ENCODE data around the gene CHD9NB. TPM values are rescaled to one million over a fixed set of nuclear protein-coding genes. Genes with fewer than 3 reads are reported as not detected.

Gene CHD9NB
- 0.72 and 1.6 TPM in 2 replicates for total RNA-seq (2014; rRNA removed; shearing (Covaris generic))

DNA sequence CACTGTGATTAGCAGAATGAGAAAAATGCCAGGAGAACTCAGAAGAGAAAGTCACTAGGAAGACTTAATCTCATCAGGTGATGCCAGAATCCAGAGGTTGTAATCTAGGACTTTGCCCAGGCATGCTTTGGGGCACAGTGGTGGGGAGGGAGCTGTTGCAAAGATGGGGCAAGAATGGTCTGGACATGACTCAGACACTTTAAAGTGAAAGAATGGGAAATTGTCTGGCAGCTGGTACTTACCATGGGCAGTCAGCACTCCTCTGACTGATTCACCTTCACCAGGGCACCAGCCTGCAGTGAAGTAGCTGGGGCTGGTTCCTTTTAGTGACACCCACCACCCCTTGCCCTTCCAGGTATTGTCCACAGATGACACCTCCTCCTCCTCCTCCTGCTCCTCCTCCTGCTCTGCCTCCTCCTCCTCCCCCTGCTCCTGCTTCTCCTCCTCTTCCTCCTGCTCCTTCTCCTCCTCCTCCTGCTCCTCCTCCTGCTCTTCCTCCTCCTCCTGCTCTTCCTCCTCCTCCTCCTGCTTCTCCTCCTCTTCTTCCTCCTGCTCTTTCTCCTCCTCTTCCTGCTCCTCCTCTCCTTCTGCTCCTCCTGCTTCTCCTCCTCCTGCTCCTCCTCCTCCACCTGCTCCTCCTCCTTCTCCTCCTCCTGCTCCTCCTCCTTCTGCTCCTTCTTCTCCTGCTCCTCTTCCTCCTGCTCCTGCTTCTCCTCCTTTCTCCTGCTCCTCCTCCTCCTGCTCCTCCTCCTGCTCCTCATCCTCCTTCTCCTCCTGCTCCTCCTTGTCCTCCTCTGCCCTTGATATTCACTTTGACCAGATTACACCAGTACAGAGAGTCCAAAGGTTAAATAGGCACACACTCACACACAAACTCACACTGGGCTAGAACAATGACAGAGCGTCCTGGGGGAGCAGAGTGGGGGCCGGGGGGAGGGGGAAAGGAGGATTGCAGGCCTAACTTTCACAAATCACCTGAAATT is at the start of gene CHD9NB:
TSS of gene CHD9NB (minus strand) at position 379 of the 983 bp plus-strand sequence. CDS start 8,739 bp downstream, outside the sequence.
- DNase-seq (ENCODE audit: low spot score): peak; percentile 92

GRCh38 chr16:53100889-53101288 is 48.2 kb upstream of the CHD9NB start:
- DNase-seq (ENCODE audit: low spot score): no peak

DNA sequence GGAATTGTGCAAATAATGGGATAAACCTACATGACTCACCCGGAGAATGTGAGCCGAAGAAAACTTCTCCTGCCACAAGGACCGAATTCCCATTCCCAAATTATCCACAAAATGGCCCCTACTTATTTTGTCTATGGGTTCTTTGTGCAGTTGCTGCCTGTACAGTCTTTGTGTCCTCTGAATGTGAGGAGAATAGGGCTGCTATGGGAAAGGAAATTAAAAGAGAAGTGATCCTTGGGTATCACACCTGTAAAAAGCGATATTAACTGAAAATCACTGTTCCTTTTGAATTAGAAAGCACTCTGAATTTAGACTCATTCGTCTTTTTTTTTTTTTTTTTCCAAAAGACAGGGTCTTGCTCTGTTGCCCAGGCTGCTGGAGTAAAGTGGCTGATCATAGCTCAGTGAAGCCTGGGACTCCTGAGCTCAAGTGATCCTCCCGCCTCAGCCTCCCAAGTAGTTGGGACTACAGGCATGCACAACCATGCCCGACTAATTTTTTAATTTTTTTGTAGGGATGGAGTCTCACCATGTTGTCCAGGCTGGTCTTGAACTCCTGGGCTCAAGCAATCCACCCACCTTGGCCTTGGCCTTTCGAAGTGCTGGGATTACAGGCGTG is 47.5 kb upstream of the CHD9NB start:
- DNase-seq (ENCODE audit: low spot score): no peak

- DNase-seq (ENCODE audit: low spot score): peak; percentile 95
Measured at GRCh38 chr16:53099318-53100130, 46.8 kb upstream of the CHD9NB start.

DNA sequence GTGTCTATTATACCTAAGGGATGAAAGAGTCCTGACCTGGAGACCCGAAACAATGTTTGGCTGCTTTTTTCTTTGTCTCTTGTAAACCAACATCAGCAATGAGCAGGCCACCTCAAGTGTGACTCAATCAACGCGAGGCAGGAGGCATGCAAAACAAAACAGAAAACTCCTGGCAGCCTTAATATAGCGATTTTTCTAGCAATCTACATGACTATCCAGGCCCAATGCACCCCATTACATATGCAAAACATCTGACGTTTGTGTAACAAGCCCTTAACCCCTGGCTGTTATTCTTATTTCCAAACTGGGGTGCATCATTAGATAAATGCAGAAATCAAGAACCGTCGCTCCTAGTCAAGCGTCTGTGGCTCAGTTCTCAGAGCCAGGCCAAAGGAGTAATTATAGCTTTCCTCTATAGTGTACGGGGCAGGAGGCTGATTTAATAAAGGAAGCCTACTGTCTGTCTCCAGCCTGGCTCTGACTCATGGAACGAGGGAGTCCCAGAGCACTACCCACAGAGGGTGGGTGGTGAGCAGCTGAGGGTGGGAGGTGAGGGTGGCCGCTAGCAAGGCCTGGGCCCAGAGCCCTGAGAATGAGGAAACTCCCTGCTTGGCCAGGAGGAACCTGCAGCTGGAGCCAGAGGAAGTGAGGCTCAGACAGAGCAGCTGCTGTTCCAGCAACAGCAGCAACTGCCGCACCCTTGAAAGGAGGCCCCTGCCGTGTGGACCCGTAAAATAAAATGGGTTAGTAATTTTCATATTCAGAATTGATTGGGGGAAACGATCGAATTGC is 46.0 kb upstream of the CHD9NB start:
- DNase-seq (ENCODE audit: low spot score): peak; percentile 92

DNA sequence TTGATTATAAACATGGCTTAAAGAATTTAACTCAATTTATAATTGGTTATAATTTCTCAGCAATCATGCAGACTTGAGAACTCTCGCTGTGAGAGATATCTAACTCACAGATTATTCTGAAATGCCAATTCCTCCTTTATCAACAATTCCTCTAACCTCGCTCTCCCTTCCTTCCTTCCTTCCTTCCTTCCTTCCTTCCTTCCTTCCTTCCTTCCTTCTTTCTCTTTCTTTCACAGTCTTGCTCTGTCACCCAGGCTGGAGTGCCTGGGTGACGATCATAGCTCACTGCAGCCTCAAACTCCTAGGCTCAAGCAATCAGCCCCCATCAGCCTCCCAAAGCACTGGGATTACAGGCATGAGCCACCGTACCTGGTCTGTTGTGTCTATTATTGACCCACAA is 44.5 kb upstream of the CHD9NB start:
- DNase-seq (ENCODE audit: low spot score): no peak

DNA sequence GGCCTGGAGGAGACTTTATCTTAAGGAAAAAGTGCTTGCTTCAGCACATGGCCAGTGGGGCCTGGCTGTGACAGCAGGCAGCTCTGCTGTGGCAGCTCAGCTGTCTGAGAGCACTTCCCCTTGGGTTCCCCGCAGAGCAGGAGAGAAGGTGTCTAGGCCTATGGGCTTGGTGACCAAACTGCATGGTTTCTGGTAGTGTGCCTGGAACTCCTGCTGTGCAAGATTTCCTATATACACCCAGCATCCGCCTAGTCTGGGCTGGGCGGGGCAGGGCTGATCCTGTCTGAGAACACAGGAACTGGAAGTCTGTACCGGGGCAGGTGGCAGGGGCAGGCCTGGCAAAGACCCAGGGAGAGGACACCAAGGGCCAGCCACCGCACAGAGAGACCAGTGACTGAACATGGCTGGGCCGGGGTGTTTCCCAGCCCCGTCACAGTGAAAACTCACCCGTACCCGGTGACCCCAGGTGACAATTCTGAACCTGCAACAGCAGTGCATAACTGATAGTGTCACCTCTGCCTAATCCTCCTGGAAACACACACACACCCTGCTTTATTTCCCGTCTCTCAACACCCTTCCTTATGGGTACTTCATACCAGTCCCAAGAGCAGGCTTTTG is 41.4 kb upstream of the CHD9NB start:
- peak; percentile 59 for DNase-seq (ENCODE audit: low spot score)

GRCh38 chr16:53093162-53093744 is 40.6 kb upstream of the CHD9NB start:
- DNase-seq (ENCODE audit: low spot score): no peak

DNA sequence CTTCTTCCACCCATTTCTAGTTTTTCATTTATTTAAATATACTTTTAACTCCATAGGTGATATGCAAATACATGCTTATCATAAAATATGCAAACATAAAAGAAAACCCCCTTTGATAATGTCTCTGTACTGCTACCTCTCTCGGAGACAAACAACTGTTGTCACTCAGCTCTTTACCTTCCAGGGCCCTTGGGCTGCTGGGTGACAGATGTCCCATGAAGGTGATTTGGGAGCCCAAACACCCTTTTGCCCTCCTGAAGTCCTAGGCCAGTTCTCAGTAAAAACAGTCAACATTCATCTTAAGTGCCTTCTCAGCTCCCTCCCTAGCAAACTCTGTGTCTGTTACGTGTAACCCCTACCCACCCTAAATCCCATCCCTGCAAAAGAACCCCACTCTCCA is 39.6 kb upstream of the CHD9NB start:
- DNase-seq (ENCODE audit: low spot score): no peak

DNA sequence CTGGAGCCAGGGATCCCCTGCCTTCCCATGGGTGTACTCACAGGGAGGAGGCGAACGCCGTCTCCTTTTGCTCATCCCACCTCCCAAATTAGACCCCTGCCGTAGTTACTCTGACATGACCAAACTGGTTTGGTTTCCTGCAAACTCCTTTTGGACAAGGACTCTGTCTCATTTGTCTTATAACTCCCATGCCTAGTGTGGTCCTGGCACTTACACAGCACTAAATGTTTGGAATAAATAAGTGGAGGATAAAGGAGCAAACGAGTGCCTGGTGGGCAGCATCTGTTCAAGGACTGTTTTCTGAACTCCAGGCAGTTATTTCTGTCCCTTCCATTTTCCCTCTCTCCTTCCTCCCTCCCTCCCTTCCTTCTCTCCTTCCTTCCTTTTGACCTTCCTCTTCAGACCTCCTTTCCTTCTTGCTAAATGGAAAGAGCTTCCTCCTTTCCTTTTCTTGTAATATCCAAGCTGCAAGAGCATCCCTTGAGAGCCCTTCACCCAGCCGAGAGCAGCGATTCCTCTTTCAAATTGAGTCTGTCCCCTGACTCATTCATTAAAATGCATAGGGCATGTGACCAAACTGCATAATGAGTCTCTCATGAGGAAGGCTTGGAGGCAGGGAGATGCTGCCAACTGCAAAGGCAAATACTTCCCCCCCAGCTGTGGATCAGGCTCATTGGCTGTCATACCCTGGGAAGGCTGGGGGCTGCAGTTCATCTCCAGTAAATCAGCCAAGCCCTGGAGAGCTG is 38.9 kb upstream of the CHD9NB start:
- DNase-seq (ENCODE audit: low spot score): peak; percentile 60

DNA sequence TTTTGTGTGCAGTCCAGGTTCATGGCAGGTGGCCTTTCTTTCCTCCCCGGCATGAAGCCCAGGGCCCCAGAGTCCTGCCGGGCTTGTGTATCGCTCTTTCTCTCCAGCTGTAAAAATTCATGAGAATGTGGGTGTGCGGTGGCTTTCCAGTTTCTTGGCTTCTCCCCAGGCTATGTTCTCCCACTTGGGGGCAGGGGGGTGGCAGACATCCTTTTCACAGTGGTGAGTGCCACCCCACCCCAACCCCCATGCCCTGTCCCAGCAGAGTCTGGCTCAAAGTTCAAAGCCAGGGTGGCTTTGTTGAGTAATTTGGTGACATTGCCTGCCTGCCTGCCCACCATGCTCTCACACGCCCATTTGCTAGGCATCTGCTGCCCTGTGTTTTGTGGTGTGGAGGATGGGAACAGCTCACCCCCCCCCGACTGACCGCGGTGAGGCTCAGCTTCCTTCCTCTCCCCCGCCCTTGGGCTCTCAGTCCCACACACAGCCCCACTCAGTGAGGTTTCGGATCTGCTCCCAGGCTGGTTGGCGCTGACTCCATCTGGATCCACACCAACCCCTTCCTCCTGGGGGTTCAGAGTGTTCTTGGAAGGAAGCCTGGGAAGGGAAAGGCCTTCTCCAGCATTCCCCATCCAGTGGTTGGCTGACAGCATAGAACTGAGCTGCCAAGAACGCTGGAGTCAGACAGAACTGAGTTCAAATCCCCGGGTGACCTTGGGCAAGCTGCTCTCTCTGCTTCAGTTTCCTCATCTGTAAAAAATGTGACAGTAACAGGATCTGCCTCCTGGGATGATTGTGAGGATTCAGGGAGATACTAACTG is 38.1 kb upstream of the CHD9NB start:
- peak; percentile 97 for DNase-seq (ENCODE audit: low spot score)

DNA sequence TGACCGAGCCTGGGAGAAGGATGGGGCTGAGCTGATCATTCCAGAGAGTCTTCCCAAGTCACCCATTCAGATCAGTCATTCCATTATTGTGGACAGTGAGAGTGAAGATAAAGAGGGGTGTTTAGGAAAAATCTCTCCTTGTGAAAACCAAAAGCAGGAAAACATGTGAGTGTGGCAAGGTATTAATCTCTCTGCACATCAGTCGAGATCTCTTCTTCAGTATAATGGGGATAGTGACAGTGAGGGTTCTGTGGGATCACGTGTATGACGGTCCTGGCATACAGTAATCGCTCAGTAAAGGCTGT is 37.5 kb upstream of the CHD9NB start:
- no peak for DNase-seq (ENCODE audit: low spot score)

- peak; percentile 19 for DNase-seq (ENCODE audit: low spot score)
Measured at GRCh38 chr16:53089434-53090285, 37.0 kb upstream of the CHD9NB start.

GRCh38 chr16:53087101-53087500 is 34.4 kb upstream of the CHD9NB start:
- no peak for DNase-seq (ENCODE audit: low spot score)

DNA sequence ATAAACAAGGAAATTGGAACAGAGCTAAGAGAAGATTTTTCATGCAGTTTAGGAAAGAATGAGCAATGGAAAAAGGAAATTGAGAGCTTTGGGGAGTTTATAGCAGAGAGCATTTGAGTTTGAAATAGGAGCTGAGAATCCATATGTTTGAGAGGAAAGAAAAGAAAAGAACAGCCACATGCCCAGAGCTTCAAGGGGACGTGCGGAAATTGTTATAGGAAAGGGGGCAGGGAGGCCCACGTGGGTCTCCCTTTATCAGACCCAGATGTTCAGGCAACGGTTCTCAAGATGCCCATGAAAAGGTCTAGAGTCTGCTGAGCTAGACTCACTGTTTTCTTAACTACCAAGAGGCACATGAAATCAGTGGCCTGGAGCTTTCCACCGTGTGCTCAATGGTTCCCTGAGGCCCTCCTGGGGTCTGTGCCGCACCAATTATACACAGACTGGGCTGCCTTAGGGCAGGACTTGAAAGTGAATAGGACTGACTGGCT is 33.3 kb upstream of the CHD9NB start:
- no peak for DNase-seq (ENCODE audit: low spot score)

DNA sequence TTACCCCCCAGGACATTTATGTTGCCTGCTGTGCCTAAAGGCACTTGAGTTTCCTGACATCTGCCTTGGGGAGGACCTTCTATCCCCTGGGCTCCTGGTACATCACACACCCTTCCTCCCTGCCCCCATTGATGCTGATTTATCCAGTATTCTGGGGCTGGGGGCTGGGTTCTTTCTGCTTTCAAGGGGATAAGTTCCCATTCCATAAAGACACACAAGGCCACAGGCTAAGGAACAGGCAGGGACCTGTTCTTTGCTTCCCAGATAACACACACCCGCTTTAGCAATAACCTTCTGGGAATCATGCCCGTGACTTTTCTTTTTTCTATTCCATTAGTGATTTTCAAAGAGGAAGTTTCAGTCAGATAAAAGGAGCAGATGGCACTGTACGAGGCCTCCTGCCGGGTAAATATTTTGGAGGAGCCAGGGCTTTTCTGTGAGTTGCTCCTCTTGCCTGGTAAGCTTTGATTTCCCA is 32.7 kb upstream of the CHD9NB start:
- DNase-seq (ENCODE audit: low spot score): no peak

GRCh38 chr16:53084746-53085334 is 32.1 kb upstream of the CHD9NB start:
- no peak for DNase-seq (ENCODE audit: low spot score)
